Breast epithelium (tissue), 4 donors: ENCODE data around the gene PIGX. TPM values are rescaled to one million over a fixed set of nuclear protein-coding genes. Genes with fewer than 3 reads are reported as not detected.

Source experiments
- DNase-seq, 2 donors: peaks; one replicate each; pipeline ENCODE4 v3.0.0-alpha.2; 2019; ENCODE audit warnings: low spot score in 2 of 2
- H3K27ac ChIP-seq, 2 donors: fragments of 200-600 bp; sonication (generic) in 1 of 2; one replicate each; pipeline ENCODE4 v1.5.1; 2016 to 2019; ENCODE audit warnings: mild to moderate bottlenecking in 1 of 2
- H3K27me3 ChIP-seq, 2 donors: fragments of 200-600 bp; sonication (generic) in 1 of 2; one replicate each; pipeline versions ENCODE4 v1.5.1 to v1.6.0; 2017 to 2019; ENCODE audit warnings: control low read depth in 1 of 2, mild to moderate bottlenecking in 1 of 2
- H3K36me3 ChIP-seq: fragments of 200-600 bp; one replicate; pipeline ENCODE4 v1.5.1; 2019
- H3K4me1 ChIP-seq, 2 donors: fragments of 200-600 bp; sonication (generic); one replicate each; pipeline ENCODE4 v1.5.1; 2016 to 2019; ENCODE audit warnings: control low read depth in 1 of 2
- H3K4me3 ChIP-seq, 3 donors: fragments of 200-600 bp; sonication (generic); 1 replicate in 2 of 3; 2 replicates in 1 of 3; pipeline ENCODE4 v1.5.1; 2016 to 2019; ENCODE audit warnings: mild to moderate bottlenecking in 3 of 3, moderate library complexity in 2 of 3
- H3K9me3 ChIP-seq, 2 donors: fragments of 200-600 bp; sonication (generic) in 1 of 2; one replicate each; pipeline ENCODE4 v1.5.1; 2016 to 2019; ENCODE audit warnings: control low read depth in 1 of 2
- POLR2A ChIP-seq: fragments of 450-650 bp; IDR thresholded peaks from one replicate; pipeline ENCODE4 v1.6.1; 2016; ENCODE audit warnings: antibody characterized with exemption, mild to moderate bottlenecking, moderate library complexity
- POLR2AphosphoS5 ChIP-seq, 3 donors: sonication (generic); formaldehyde crosslinking; IDR thresholded peaks; one replicate each; pipeline ENCODE4 v1.6.1; 2017; ENCODE audit warnings: antibody characterized with exemption in 3 of 3
- intact Hi-C: fragments of 100-400 bp; cut with DNase I; formaldehyde crosslinking; loops from one replicate; pipeline ENCODE4 v1.15.1; 2023; ENCODE audit warnings: low total_unique reads
- total RNA-seq, 3 donors: library from RNA; depleted of rRNA; stranded (reverse); fragments of >200 nt; gene quantifications; one replicate each; pipeline ENCODE4 v1.1.0, GENCODE V29; 2016
- TF ChIP-seq, protein P1 (sequence below), 3 donors: fragments of 450-650 bp; IDR thresholded peaks; one replicate each; pipeline ENCODE4 v1.5.1; 2016 to 2017; ENCODE audit warnings: antibody characterized with exemption in 3 of 3, mild to moderate bottlenecking in 3 of 3, moderate library complexity in 3 of 3

The PIGX gene
- total RNA-seq, 3 donors from 2014 or later = 22.5 to 34.4 (median 28.2) TPM

DNA sequence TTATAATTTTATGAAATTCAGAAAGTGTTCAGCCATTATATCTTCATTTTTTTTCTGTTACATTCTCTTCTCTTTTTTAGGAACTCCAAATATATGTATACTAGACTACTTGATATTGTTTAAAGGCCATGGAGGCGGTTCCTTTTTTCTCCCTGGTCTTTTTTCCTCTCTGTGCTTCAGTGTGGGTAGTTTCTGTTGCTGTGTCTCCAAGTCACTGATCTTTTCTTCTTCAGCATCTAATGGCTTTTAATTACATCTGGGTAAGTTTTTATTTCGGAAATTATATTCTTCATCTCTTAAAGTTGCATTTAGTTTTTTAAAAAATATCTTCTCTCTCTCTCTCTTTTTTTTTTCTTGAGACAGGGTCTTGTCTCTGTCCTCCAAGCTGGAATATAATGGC lies 8.9 kb downstream of the PIGX start:
- H3K4me3 ChIP-seq = no peak overlapping the region
- H3K4me1 ChIP-seq = no peaks in the 10 kb centered on the region
- H3K27ac ChIP-seq = no peak overlapping the region
- no peak for DNase-seq
- no peaks in the 10 kb centered on the region for H3K27me3 ChIP-seq
- no peaks in the 10 kb centered on the region for H3K36me3 ChIP-seq
- intact Hi-C loops = loop anchor here (5.0 kb wide), 1 partner anchor 156 kb away; no protein-coding TSS in a partner anchor
- no peaks in the 10 kb centered on the region for H3K9me3 ChIP-seq
- no peak for TF ChIP-seq POLR2AphosphoS5 (IDR thresholded peaks at IDR 0.05)
- TF ChIP-seq, protein P1, sequence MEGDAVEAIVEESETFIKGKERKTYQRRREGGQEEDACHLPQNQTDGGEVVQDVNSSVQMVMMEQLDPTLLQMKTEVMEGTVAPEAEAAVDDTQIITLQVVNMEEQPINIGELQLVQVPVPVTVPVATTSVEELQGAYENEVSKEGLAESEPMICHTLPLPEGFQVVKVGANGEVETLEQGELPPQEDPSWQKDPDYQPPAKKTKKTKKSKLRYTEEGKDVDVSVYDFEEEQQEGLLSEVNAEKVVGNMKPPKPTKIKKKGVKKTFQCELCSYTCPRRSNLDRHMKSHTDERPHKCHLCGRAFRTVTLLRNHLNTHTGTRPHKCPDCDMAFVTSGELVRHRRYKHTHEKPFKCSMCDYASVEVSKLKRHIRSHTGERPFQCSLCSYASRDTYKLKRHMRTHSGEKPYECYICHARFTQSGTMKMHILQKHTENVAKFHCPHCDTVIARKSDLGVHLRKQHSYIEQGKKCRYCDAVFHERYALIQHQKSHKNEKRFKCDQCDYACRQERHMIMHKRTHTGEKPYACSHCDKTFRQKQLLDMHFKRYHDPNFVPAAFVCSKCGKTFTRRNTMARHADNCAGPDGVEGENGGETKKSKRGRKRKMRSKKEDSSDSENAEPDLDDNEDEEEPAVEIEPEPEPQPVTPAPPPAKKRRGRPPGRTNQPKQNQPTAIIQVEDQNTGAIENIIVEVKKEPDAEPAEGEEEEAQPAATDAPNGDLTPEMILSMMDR (IDR thresholded peaks at IDR 0.05) = no peak
- no peak for TF ChIP-seq POLR2A

GRCh38 chr3:196726788-196727675 lies 14.9 kb downstream of the PIGX start:
- no peaks in the 10 kb centered on the region for H3K27me3 ChIP-seq
- no peaks in the 10 kb centered on the region for H3K4me1 ChIP-seq
- no peak for TF ChIP-seq POLR2A
- TF ChIP-seq, protein P1 (IDR thresholded peaks at IDR 0.05) = no peak
- TF ChIP-seq POLR2AphosphoS5 (IDR thresholded peaks at IDR 0.05) = no peak
- no peak for DNase-seq
- no peaks in the 10 kb centered on the region for H3K36me3 ChIP-seq
- H3K4me3 ChIP-seq = no peak overlapping the region
- no peaks in the 10 kb centered on the region for H3K9me3 ChIP-seq
- no peak overlapping the region for H3K27ac ChIP-seq
- intact Hi-C loops = no loop called here

- no peaks in the 10 kb centered on the region for H3K36me3 ChIP-seq
- intact Hi-C loops = no loop called here
- TF ChIP-seq POLR2A (no peak), POLR2AphosphoS5 (IDR thresholded peaks at IDR 0.05) (no peak)
- TF ChIP-seq, protein P1 (IDR thresholded peaks at IDR 0.05) = no peak
- no peaks in the 10 kb centered on the region for H3K4me1 ChIP-seq
- no peak overlapping the region for H3K27ac ChIP-seq
- no peaks in the 10 kb centered on the region for H3K9me3 ChIP-seq
- DNase-seq = no peak
- H3K27me3 ChIP-seq = no peaks in the 10 kb centered on the region
- no peak overlapping the region for H3K4me3 ChIP-seq
Observed at GRCh38 chr3:196735751-196736150, 23.6 kb downstream of the PIGX start.

GRCh38 chr3:196736670-196737374 lies 24.6 kb downstream of the PIGX start:
- Histone ChIP-seq H3K36me3 (no peaks in the 10 kb centered on the region), H3K4me1 (no peaks in the 10 kb centered on the region), H3K9me3 (no peaks in the 10 kb centered on the region), H3K27me3 (no peaks in the 10 kb centered on the region), H3K4me3 (no peak overlapping the region), H3K27ac (no peak overlapping the region)
- intact Hi-C loops = no loop called here
- TF ChIP-seq POLR2AphosphoS5 (IDR thresholded peaks at IDR 0.05) (no peak), POLR2A (no peak)
- DNase-seq = no peak

GRCh38 chr3:196737655-196738054 lies 25.5 kb downstream of the PIGX start:
- Histone ChIP-seq H3K9me3 (no peaks in the 10 kb centered on the region), H3K27ac (no peak overlapping the region), H3K27me3 (no peaks in the 10 kb centered on the region), H3K4me3 (no peak overlapping the region), H3K36me3 (no peaks in the 10 kb centered on the region), H3K4me1 (no peaks in the 10 kb centered on the region)
- no peak for DNase-seq
- no peak for TF ChIP-seq POLR2AphosphoS5 (IDR thresholded peaks at IDR 0.05)
- TF ChIP-seq, protein P1 (IDR thresholded peaks at IDR 0.05) = no peak
- no peak for TF ChIP-seq POLR2A
- intact Hi-C loops = no loop called here
